ENCODE measurements around the gene PODNL1.

Gene PODNL1

GRCh38 chr19:13899912-13900584 lies 38.2 kb downstream of the PODNL1 start:
- no peak for DNase-seq (ENCODE audit: low read depth in 2 of 2, low spot score in 1 of 2)

DNA sequence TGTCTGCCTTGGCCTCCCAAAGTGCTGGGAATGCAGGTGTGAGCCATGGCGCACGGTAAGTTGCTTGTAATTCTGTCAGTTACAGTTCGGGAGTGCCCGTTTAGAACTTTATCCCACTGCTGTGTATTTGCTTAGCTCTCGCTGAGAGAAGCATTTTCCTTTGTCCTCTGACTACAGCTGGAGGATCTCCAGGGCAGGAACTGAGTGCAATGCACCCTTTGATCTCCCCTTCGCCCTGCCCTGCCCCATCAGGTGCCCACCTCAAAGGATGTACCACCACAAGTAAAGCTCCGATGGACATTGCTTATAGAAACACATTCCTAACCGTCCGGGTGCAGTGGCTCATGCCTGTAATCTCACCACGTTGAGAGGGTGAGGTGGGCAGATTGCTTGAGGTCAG lies 38.8 kb downstream of the PODNL1 start:
- no peak for DNase-seq (ENCODE audit: low read depth in 2 of 2, low spot score in 1 of 2)

GRCh38 chr19:13896227-13896626 lies 42.0 kb downstream of the PODNL1 start:
- DNase-seq (ENCODE audit: low read depth in 2 of 2, low spot score in 1 of 2): no peak

DNA sequence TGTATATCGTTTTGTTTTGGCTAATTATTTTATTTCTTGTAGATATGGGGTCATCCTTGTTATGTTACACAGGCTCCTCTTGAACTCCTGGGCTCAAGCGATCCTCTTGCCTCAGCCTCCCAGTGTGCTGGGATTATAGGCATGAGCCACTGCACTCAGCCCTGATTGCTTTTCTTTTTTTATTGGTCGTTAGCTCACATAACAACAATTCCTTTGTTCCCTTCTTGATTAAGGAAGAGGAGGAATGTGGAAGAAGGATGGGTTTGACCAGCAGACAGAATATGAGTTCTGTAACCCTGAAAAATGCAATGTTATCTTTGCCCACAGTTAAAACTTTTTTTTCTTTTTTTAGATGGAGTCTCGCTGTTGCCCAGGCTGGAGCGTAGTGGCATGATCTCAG lies 43.7 kb downstream of the PODNL1 start:
- no peak for DNase-seq (ENCODE audit: low read depth in 2 of 2, low spot score in 1 of 2)

DNA sequence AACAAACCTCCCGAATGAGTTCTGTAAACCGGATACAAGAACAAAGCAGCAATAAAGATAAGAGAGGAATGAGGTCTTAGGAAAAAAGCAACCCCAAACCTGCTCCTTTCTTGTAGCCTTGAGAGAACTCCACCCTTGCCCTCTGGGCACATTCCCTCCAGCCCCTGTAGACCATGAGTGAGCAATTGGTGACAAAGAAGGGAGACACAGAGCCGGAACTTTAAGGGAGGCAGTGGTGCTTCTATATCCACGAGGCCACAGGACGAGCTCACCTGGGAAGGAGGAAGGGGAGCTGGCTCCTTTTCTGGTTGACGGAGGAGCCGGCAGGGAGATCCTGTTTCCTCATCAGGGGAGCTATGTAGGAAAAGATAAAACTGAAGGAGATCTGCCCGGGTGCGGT lies 45.3 kb downstream of the PODNL1 start:
- DNase-seq (ENCODE audit: low read depth in 2 of 2, low spot score in 1 of 2): no peak

DNA sequence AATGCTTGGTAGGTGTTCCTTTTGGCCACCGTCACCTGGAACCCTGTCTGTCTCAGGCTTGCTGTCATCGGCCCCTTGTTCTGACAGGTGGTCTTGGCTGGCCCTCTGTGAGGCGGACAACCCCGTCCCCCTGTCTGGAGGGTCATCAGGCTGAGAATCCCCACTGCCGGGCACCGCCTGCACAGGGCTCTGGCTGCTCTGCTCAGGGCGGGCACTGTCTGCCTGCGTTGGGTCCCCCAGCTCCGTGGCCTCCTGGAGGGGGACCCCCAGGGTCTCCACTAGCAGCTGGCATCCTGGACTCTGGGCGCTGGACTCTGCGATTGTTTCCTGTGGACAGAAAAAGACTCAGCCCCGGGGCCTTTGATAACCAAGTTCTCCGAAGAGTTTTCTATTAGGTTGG lies 48.1 kb downstream of the PODNL1 start:
- DNase-seq (ENCODE audit: low read depth in 2 of 2, low spot score in 1 of 2): no peak

DNA sequence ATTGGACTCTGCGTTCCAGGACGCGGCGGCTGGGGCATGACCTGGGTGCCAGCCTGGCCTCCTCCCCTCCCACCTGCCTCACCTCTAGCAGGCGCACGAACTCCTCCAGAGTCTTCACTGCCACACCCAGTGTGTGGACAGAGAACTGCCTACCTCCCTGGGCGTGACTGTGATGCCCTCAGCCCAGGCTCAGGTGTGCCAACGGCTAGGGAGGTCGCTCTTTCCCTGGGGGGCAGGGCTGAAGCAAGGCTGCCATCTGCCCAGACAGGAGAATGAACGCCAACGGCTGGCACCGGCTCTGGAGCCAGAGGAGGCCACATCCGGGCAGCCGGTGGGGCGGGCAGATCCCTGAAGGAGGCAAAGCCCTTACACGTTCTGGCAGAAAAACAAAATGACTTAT lies 49.9 kb downstream of the PODNL1 start:
- no peak for DNase-seq (ENCODE audit: low read depth in 2 of 2, low spot score in 1 of 2)

DNA sequence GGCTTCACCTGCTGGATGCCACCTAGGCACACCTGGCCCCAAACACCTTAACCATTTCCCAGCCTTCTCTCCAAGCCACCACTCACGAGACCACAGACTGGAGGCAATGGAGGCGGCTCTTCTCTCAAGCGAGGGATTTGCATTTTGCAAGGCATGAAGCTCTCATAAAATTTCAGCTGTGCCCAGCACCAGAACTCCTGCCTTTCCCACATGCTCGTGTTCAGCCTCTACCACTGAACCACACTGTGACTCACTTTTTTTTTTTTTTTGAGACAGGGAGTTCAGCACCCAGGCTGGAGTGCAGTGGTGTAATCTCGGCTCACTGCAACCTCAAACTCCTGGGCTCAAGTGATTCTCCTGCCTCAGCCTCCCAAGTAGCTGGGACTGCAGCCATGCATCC lies 50.7 kb downstream of the PODNL1 start:
- no peak for DNase-seq (ENCODE audit: low read depth in 2 of 2, low spot score in 1 of 2)

DNA sequence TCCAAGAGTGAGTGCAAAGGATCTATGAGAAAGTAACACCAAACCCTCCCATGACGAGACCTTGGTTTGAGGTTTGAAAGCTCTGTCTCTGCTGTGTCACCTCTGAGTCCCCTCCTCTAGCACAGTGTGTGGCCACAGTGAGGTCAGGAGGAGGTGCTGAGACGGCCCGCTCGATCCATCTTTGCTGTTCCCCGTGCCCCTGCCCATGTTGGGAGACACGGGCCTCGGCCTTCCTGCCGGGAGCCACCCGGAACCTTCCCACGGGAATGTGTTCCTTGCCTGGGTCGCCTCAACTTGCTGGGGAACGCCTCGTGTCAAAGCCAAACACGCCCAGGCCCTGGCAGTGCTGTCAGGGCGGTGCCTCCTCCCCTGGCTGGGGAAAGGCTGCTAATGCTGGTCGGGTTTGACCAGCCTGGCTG lies 51.2 kb downstream of the PODNL1 start:
- DNase-seq (ENCODE audit: low read depth in 2 of 2, low spot score in 1 of 2): peak in 1 of 2 donors; percentile 38

DNA sequence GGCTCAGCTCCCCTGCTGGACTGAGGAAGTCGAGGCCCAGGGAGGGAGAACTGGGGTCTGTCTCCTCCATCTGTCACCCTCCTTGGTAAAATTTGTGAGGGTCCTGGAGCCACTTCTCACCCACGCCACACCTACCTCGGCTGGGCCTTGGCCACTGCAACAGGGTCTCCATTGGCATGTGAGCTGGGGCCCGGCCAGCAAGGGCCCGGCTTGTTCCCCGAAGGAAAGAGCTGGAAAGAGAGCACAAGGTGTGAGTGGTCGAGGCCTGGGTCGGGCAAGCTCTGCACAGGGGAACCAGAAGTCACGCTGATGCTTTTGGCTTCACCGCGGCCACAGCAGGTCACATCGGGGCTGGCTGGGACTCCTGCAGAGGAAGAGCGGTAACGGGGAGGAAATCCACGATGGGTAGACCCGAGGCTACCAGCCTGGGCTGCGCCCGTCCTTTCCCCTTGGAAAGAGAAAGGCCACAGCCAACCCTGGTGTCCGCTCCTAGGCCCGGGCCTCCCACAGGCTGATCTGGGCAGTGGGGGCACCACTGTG lies 52.3 kb downstream of the PODNL1 start:
- DNase-seq (ENCODE audit: low read depth in 2 of 2, low spot score in 1 of 2): no peak

DNA sequence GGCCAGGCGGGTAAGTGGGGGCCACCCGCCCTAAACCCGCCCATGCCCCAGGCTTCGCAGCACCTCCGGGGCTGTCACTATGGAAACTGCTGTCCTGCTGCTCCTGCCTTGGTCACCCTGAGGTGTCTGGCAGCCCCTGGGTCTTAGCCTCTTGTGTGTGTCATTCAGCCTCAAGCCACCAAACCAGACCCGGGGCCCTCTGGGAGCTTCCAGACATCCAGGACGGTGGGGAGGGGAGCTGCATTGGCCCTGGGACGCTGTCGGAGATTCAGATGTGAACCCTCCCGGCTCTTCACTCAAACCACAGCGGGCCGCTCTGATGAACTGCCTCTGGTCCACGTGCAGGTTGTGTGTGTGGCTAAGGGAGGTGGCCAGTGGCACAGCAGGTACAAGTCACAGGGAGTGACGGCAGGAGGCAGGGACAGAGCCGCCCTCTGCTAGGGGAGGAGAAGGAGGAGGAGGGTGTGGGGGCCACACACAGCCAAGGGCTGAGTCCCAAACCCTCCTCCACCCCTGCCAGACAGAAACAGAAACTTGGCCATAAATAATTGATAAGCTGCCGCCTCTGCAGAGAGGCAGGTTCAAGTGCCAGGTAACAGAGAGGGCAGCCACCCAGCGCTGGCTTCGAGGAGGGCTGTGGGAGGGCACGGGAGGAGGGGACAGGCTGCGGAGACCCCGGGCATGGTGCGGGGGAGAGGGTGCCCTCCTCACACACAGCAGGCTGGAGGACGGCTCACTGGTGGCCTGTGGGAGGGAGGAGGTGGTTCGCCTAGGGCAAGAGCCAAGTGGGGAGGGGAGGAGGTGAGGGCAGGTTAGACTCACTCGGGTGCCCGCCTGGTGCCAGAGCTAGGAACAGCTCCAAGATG lies 53.3 kb downstream of the PODNL1 start:
- no peak for DNase-seq (ENCODE audit: low read depth in 2 of 2, low spot score in 1 of 2)

DNA sequence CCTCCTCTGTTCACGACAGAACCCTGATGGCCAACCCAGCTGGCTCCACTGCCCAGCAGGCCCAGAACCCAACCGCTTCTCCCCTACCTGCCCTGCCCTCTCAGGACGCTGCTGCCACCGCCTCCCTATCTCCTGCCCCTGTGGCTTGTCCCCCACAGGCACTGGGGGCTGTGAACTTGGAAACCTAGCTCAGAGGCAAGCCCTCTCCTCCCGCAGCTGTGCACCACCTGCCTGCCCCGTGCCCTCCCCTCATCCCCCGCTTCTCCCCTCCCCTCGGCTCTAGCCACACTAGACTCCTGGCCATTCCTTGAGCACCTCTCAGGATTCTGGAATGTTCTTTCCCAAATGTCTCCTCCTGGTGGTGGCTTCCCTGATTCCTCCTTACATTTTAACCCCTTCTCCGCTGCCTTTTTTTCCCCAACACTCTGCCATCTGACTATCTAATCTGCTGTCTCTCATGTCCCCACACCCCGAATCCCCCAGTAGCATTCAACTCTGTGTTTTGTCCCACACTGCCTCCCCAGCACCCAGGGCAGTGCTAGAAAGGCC lies 54.6 kb downstream of the PODNL1 start:
- no peak for DNase-seq (ENCODE audit: low read depth in 2 of 2, low spot score in 1 of 2)

GRCh38 chr19:13882836-13883235 lies 55.4 kb downstream of the PODNL1 start:
- no peak for DNase-seq (ENCODE audit: low read depth in 2 of 2, low spot score in 1 of 2)

- DNase-seq (ENCODE audit: low read depth in 2 of 2, low spot score in 1 of 2): no peak
Observed at GRCh38 chr19:13882419-13882795, 55.8 kb downstream of the PODNL1 start.

GRCh38 chr19:13881692-13882418 lies 56.4 kb downstream of the PODNL1 start:
- DNase-seq (ENCODE audit: low read depth in 2 of 2, low spot score in 1 of 2): peak in 1 of 2 donors; percentile 33

- DNase-seq (ENCODE audit: low read depth in 2 of 2, low spot score in 1 of 2): no peak
Observed at GRCh38 chr19:13881251-13881691, 56.9 kb downstream of the PODNL1 start.

Measured in stimulated activated CD8-positive, alpha-beta memory T cell treated with anti-CD3 and anti-CD28 coated beads, Interleukin-4, amount 100 ng/mL, for 4 hours (primary cell).